Measurements from ENCODE around the gene GPS1.

Gene GPS1

GRCh38 chr17:82103553-82104451 is 52.1 kb downstream of the GPS1 start:
- peak; percentile 40 for DNase-seq (ENCODE audit: low spot score)

- no peak for DNase-seq (ENCODE audit: low spot score)
Measured at GRCh38 chr17:82104797-82105416, 53.2 kb downstream of the GPS1 start.

- no peak for DNase-seq (ENCODE audit: low spot score)
Measured at GRCh38 chr17:82105417-82105881, 53.8 kb downstream of the GPS1 start.

GRCh38 chr17:82105882-82106687 is 54.4 kb downstream of the GPS1 start:
- peak; percentile 61 for DNase-seq (ENCODE audit: low spot score)

GRCh38 chr17:82106688-82107305 is 55.1 kb downstream of the GPS1 start:
- DNase-seq (ENCODE audit: low spot score), result no peak

Data from AG20443 (cell line).